ENCODE measurements around the gene MIGA2.

Gene MIGA2

DNA sequence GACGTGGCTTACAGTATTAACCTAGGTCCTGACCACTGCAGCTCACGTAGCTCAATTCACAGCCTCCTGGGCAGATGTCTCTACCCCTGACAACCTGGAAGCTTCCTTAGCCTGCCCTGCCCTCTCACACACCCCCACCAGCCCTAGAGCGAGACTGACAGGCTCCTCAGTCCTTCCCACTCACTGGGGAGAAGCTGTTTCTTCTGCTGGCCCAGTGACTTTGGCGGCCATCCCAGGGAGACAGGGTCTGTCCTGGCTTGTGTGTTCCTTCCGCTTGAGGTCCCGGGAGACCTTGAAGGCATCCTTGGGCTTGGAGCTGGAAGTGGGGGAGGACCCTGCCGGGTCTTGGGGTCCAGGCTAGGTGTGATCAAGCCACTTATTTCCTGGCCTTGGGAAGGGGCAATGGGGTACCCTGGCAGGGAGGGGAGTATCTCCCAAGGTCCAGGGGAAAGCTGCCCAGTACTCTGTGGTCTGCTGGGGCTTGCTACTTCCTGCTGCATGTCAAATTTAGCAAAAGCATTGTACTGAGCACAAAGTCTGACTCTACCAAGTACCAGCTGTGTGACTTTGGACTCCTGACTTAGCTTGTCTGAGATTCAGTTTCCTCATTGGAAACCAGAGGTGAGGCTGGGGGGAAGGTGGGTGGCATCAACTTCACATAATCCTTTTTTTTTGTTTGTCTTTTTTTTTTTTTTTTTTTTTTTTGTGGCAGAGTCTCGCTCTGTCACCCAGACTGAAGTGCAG, 1.9 kb downstream of the MIGA2 start:
- DNase-seq (ENCODE audit: low spot score), result no peak
- TF ChIP-seq, protein P1, sequence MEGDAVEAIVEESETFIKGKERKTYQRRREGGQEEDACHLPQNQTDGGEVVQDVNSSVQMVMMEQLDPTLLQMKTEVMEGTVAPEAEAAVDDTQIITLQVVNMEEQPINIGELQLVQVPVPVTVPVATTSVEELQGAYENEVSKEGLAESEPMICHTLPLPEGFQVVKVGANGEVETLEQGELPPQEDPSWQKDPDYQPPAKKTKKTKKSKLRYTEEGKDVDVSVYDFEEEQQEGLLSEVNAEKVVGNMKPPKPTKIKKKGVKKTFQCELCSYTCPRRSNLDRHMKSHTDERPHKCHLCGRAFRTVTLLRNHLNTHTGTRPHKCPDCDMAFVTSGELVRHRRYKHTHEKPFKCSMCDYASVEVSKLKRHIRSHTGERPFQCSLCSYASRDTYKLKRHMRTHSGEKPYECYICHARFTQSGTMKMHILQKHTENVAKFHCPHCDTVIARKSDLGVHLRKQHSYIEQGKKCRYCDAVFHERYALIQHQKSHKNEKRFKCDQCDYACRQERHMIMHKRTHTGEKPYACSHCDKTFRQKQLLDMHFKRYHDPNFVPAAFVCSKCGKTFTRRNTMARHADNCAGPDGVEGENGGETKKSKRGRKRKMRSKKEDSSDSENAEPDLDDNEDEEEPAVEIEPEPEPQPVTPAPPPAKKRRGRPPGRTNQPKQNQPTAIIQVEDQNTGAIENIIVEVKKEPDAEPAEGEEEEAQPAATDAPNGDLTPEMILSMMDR (IDR thresholded peaks at IDR 0.05; ENCODE audit: extremely low read depth, missing control alignments), result no peak

DNA sequence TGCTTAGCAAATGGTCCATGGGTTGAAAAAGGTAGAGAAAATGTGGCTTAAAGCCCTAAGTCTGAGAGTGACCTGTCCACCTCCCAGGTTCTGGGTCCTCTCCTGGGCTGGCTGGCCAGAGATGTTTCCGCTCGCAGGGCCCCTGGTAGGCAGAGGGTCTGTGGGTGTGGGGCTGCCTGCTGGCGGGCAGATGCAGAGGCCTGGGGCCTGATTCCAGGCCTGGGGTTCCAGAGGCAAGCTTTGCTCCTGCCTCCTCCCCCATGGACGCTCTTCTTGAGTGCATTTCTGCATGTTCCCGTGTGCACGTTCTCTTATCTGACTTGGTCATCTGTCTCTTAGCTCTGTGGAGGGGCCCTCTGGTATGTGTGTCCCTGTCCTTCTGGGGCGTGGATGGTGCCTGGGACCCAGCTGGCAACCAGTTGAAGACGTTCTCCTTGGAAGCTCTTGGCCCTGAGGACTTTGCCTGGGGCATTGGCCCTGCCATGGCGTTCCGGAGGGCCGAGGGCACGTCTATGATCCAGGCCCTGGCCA, 3.8 kb downstream of the MIGA2 start:
- DNase-seq (ENCODE audit: low spot score), result no peak
- TF ChIP-seq, protein P1 (IDR thresholded peaks at IDR 0.05; ENCODE audit: extremely low read depth, missing control alignments), result no peak

DNA sequence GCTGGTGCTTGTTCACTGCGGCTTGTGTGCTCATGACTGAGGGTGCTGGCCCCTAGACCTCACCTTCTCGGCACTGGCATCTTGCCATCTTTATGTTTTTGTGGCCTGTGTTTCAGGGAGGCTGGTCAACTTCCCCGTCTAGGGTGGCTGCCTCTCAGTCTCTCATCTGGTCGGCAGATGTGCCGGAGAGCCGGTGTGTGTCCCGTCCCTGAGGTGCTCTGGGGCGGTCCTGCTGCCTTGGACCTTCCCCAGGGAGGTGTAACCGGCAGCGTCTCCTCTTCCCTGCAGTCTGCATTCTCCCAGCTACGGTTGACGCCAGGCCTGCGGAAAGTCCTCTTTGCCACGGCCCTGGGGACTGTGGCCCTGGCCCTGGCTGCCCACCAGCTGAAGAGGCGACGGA, 5.6 kb downstream of the MIGA2 start:
- DNase-seq (ENCODE audit: low spot score), result no peak
- TF ChIP-seq, protein P1 (IDR thresholded peaks at IDR 0.05; ENCODE audit: extremely low read depth, missing control alignments), result no peak

DNA sequence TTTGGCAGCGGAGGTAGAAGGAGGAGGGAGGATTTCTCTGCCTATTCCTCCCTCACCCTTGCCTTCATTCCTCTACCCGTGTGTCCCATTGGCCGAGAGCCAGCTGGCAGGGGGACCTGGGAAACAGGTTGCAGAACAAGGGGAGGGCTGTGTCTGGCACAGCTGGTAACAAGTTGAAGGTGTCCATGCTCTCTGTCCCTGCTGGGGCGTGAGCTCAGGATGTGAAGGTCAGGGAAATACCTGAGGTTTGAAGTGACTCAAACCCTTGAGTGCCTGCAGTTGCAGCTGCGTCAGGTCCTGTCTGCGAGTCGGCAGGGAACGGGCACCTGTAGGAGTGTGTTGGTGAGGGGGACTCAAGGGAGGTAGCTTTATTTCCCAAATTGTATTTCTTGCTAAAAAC, 16.2 kb downstream of the MIGA2 start:
- no peak for DNase-seq (ENCODE audit: low spot score)

DNA sequence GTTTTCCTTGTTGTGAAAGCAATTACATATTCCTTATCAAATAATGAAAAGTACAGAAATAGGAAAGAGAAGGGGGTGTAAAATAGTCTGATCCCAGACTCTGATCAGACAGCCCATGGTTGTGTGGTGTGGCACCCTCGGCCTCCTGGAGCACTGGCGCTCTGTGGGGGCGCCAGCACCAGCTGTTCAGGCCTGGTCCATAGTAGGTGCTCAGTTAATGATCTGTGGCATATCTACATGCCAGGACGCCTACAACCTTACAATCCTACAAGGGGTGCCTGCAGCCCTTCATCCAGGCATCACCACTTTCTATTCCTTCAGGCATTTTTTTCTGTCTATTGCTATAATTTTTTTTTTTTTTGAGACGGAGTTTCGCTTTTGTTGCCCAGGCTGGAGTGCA, 16.6 kb downstream of the MIGA2 start:
- DNase-seq (ENCODE audit: low spot score), result no peak
- TF ChIP-seq, protein P1 (IDR thresholded peaks at IDR 0.05; ENCODE audit: extremely low read depth, missing control alignments), result no peak

More for the DNA sequence above, 16.2 kb downstream of the MIGA2 start:
- TF ChIP-seq, protein P1 (IDR thresholded peaks at IDR 0.05; ENCODE audit: extremely low read depth, missing control alignments), result no peak

DNA sequence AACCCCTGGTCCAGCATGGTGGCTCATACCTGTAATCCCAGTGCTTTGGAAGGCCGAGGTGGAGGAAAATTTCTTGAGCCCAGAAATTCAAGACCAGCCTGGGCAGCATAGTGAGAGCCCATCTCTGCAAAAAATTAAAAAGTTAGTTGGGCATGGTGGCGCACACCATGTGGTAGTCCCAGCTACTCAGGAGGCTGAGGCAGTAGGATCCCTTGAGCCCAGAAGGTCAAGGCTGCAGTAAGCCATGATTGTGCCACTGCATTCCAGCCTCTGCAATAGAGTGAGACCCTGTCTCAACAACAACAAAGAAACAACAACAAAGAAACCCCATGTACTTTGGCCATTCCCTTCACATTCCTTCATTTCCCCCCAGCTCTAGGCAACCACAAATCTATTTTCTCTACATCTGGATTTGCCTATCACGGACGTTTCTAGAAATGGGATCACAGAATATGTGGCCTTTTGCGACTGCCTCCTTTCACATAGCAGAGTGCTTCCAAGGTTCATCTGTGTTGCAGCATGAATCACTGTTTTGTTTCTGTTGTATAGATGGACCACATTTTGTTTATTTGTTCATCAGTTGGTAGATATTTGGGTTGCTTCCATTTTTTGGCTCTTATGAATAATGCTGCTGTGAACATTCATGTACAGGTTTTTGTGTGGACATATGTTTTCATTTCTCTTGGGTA, 17.9 kb downstream of the MIGA2 start:
- no peak for DNase-seq (ENCODE audit: low spot score)
- TF ChIP-seq, protein P1 (IDR thresholded peaks at IDR 0.05; ENCODE audit: extremely low read depth, missing control alignments), result no peak

All from GM20000 (cell line).